GM21576 (cell line): Measurements from ENCODE around the gene RAB3B.
"Not testable (repeated sequence)": the region's sequence is repeated elsewhere in the genome, so short reads cannot be mapped to it uniquely, and the experiment has no call there.

ENCODE experiments used
- ATAC-seq: cut with Tn5 transposase; IDR thresholded peaks from one replicate; pipeline ENCODE4 v1.9.1; 2021; ENCODE audit warnings: mild to moderate bottlenecking, moderate library complexity; ENCODE audit not compliant: unreplicated experiment

Gene RAB3B

GRCh38 chr1:51922040-51922439, 68.5 kb downstream of the RAB3B start:
- no peak for ATAC-seq

DNA sequence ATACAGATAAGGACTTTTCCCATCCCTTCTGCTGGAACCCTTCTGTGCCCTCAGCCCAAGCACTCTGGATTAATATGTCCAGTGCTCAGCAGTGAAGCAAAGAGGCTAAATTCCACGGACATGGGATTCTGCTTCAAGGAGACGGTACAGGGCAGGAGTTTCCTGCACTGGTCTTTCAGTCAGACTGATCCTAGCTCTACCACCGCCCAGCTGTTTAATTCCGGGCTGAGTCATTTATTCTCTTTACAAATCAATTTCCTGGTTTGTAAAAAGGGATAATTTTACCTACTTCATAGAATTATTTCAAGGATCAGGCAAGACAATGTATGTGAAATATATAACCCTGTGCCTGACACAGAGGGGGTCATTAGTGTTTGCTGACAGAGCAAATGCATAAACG, 70.4 kb downstream of the RAB3B start:
- no peak for ATAC-seq

DNA sequence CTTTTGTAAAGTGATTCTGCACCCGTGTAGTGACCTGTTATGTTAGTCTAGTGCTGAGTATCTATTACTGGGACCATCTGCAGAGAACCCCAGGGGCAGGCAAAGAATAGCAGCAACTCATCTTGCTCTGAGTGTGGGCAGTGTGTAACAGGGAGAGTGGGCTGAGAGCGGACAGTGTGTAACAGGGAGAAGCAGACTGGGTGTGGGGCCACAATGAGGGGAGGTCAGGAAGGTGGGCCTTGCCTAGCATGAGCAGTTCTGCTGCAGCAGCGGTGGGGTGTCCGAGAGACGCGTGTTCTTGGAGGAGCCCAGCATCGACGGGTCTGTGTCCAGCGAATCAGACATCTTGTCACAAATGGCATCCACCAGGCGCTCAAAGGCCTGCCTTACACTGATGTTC, 70.8 kb downstream of the RAB3B start:
- ATAC-seq, result no peak

DNA sequence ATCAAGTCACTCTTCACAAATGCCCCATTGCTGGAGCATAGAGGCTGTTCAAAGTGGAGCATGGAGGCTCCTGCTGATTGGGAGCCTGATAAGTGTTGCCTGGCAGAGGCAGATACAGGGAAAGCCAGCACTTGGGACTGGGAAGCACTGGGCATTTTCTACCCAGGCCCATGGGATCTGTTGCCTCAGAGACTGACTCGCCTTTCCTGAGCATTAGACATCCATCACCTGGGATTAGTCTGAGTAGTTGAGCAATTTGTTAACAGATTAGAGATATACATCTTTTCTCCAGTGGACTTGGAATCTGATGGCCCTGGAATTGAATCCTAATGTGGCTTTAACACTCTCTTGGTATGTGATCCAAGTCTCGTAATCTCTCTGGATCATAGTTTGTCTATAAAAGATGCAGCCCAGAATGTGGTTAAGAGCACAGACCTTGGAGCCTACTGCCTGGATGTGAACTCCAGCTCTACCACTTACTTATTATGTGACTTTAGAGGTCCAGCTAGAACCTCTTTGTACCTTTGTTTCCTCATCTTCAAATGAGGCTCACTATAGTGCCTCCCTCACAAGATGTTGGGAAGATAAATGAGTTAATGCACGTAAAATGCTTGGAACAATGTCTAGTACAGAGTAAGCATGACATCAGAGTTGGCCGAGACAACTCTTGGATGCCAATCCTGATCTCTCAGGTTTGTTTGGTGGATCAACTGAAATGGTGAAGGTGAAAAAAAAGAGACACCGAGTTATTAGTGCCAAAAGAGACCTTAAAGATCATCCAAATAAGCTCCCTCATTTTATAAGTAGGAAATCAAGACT, 73.7 kb downstream of the RAB3B start:
- ATAC-seq, result no peak

DNA sequence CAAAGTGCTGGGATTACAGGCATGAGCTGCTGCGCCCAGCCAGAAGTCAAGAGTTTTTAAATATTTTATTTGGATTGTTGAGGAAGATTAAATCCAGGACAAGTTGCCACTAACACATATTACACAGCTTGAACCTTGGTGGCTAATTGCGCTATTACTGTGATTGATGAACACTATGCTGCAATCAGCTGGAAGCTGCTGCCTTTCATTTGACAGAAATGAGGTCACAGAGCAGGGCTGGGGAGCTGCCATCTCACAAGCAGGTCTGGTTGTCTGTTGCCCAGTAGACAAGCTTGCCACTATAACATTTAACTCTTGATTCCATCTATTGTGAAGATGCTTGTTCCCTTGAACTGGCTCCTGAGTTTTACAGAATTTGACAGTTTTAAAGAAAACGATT, 74.5 kb downstream of the RAB3B start:
- no peak for ATAC-seq

DNA sequence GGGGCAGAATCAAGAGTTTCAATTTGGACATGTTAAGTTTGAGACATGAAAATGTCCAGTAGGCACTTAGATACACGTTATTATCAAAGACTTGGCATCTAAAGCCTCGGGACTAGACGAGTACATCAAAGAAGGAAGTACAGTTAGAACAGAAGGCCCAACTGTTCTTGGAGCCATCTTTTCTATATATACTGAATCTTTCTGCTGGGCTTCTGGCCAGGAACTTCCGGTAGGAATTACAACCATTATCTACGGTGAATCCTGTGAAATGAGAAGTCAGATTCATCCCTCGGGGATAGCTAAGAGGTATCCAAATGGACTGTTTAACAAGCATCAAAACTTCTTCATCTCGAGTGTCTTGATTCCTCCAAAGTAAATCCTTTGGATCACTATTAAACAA, 77.6 kb downstream of the RAB3B start:
- no peak for ATAC-seq

DNA sequence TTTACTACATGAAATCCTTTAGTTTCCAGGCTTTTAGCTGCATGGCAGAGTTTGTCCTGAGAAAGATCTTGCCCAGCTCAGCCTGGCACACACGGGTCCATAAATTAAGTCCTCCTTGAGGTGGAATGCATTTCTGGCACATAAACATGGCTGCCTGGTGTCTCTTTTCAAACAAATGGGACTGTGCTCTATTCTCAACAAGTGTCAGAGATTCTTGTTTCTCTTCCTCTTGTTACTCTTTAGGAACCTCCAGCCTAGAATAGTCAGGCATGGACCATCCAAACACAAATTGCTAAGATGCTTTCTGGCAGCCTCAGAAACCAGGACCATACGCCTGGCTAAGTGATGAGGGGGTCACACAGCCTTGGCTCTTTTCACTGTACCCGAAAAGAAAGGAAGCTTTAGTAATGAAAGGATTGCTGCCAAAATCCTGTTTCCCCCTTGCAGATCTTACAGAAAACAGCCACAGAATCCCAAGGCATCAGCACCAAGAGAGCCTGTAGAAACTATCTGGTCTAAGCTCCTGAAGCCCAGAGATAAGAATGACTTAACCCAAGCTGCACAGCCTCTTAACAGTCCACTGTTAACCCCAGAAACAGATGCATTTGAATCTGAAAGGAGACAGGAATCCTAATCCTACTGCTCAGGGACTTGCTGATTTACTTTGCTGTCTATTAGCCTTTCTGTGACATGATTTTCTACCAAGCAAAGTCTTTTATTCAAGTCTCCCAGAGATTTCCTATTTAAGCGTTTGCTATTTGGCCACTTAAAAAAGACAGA, 80.1 kb downstream of the RAB3B start:
- ATAC-seq, result no peak

DNA sequence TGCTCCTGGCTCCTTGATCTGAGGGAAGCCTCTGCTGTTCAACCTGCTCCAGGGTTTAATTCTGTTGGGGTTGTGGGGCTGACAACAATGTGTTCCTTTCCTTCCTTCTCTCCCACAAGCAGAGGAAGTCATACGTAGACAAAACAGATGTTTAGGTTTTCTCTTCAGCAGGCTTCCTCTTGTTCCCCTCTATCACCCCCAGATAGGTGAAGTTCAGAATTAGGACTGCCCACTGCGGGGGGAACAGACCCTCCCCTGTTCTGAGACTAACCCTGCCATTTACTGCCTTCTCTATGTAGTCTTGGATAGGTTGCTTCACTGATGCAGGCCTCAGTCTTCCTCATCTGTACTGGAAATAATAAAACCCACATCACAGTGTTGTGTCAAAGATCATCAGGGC, 82.0 kb downstream of the RAB3B start:
- ATAC-seq, result no peak

DNA sequence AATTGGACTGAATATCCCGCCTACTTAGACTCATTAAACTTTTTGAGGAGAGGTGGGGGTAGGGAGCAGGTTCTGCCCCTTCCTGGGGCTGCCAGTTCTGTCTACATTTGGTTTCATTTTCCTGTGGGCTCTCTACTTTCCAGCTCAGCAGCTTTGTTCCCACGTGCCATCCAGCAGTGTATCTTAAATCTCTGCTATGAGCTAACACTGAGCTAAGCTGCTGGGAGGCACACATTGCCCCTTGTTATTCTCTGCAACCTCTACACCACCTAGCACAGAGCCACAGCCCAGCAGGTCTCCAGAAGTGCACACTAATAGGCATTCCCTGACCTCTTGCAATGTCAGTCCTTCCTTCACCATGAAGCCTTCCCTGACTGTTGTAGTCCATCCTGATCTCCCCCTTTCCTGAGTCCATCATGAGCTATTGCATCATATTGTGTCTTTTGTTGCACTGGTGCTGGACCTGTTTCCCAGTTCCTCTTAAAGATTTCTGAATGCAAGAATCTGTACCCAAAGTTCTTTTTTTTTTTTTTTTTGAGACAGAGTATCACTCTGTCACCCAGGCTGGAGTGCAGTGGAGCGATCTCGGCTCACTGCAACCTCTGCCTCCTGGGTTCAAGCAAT, 83.3 kb downstream of the RAB3B start:
- no peak for ATAC-seq

DNA sequence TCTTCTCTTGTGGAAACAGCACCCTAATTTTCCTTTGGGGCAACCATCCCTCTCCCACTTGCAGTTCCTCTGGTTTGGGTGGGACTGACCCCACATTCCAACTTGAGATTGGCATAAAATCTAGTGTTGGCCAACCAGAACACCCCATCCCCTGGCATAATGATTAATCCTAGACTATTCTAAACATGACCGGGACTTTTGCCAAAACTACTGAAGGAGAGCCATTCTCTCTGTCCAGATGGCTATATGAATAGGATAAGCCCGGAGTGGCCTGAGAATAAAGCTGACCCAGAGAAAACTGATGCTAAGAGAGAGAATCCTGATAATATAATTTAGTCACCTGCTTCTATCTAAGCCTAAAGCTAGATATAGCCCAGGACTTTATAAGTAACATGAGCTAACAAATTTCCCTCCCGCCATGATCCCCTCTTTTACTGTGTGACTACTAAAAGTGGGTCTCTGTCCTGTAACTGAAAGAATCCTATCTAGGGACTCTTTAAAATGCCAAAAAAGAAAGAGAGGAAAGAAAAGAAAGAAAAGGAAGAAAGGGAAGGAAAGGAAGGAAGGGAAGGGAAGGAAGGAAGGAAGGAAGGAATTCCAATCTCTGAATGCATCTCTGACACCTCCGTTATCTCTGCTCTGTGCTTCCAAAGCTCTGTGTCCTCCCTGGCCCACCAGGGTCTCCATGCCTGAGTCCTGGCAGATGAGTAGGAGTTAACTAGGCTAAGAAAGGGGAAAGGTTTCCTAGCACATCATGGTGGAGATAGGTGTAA, 84.0 kb downstream of the RAB3B start:
- ATAC-seq, result no peak

GRCh38 chr1:51902456-51902855, 88.0 kb downstream of the RAB3B start:
- no peak for ATAC-seq

DNA sequence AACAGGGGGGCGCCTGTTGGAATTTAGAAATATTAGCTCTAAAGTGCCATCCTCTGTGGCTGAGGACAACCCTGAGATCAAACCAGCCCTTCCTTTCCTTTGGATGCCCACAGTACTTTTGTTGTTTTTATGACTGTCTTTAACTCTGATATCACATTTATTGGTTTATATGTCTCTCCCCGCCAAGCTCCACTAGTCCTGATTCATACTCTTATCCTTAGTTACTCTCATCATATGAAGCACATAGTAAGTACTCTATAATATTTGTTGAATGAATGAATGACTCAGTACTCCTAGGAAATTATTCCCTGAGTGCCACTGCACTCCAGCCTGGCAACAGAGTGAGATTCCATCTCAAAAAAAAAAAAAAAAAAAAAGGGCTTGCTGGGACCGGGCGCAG, 89.3 kb downstream of the RAB3B start:
- no peak for ATAC-seq

GRCh38 chr1:51899022-51899421, 91.5 kb downstream of the RAB3B start:
- ATAC-seq, result no peak

- no peak for ATAC-seq
These were observed 92.3 kb downstream of the RAB3B start for GRCh38 chr1:51898090-51898734.

GRCh38 chr1:51897699-51898031, 92.8 kb downstream of the RAB3B start:
- ATAC-seq, result no peak

- ATAC-seq, result not testable (repeated sequence)
These were observed 95.8 kb downstream of the RAB3B start for GRCh38 chr1:51894748-51895147.

DNA sequence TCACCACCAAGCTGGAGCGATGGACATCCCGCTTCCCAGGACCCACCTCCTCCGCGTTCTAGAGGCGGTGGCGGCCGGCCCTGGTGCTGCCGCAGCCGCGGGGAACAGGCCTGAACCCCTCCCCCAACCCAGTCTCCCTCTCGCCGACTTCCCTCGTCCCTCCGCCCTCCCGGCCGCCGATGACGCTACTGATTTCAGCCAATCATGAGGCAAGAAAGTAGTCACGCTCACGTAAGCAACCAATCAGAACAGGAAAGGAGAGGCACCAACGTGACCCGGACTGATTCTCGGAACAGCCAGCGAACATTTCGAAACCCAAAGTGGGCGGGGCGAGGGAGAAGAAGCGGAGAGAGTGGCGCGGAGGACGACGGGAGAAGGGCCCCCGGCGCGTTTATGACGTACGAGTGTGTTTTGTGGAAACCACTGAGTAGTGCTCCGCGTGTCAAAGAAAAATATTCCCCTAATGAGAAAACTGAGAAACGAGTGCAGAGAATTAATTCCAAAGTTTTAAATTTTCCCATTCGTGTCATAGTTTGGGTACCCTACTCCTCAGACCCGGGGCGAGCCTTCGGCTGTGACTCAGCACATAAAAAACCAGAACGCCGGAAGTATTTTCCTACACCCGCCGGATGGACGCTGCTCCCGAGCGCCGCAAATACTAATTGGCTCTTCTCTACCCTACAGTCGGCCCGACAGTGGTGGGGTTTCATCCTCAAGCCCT, 111.7 kb downstream of the RAB3B start, which contains the start of gene NRDC:
NRDC (minus strand) TSS at position 112 of the 721 bp plus-strand sequence. CDS start 112 bp downstream, outside the sequence.
- ATAC-seq, result peak; percentile 90

GRCh38 chr1:51878308-51878615, 112.2 kb downstream of the RAB3B start:
- ATAC-seq, result no peak

GRCh38 chr1:51877434-51878307, 112.8 kb downstream of the RAB3B start:
- peak; percentile 1 for ATAC-seq
